Effector memory CD8-positive, alpha-beta T cell (primary cell): Measurements from ENCODE around the gene EDAR.

Source experiments
- ATAC-seq: fragments of 150-1000 bp; cut with Tn5 transposase; replicated peaks from 2 replicates; pipeline ENCODE4 v1.10.0; 2021; ENCODE audit warnings: mild to moderate bottlenecking, moderate library complexity
- DNase-seq, 3 experiments: peaks; one replicate each; pipeline ENCODE4 v3.0.0; 2021
- H3K27ac Mint-ChIP-seq, 2 donors: one replicate each; pipeline ENCODE4 v1.8.0; 2022; ENCODE audit warnings: mild to moderate bottlenecking in 2 of 2, mixed read lengths in 2 of 2, moderate library complexity in 2 of 2
- H3K27me3 Mint-ChIP-seq, 2 donors: one replicate each; pipeline ENCODE4 v1.8.0; 2022; ENCODE audit warnings: mixed read lengths in 2 of 2
- H3K36me3 Mint-ChIP-seq: one replicate; pipeline ENCODE4 v1.8.0; 2022; ENCODE audit warnings: mild to moderate bottlenecking, moderate library complexity, mixed read lengths; ENCODE audit not compliant: insufficient read depth
- H3K4me1 Mint-ChIP-seq, 2 donors: one replicate each; pipeline ENCODE4 v1.8.0; 2022; ENCODE audit warnings: low read depth in 2 of 2, mixed read lengths in 2 of 2
- H3K4me3 Mint-ChIP-seq, 2 donors: one replicate each; pipeline ENCODE4 v1.8.0; 2022; ENCODE audit warnings: mild to moderate bottlenecking in 2 of 2, mixed read lengths in 2 of 2, moderate library complexity in 2 of 2
- H3K9me3 Mint-ChIP-seq, 2 donors: one replicate each; pipeline ENCODE4 v1.8.0; 2022; ENCODE audit warnings: mixed read lengths in 2 of 2

Gene EDAR

DNA sequence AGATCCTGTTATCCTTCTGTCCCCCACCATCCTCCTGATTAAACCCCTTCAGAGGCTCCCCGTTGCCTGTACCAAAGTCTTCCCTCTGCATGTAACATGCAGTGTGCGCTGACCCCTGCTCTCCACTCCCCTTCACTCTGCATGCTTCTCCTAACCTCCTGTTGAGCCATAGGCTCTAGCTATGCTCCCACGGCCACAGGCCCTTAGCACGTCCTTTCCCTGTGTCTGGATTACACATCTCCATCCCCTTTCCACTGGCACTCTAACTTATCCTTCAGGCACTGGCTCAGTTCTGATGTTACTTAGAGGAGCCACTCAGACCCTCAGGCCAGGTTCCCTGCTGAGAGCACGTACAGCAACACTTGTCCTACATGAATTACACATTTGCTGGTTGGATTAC is 29.4 kb upstream of the EDAR start:
- DNase-seq = no peak
- Mint-ChIP-seq H3K9me3 (no peaks in the 10 kb centered on the region), H3K36me3 (no peaks in the 10 kb centered on the region), H3K4me3 (no peak overlapping the region), H3K27ac (no peak overlapping the region), H3K27me3 (peaks cover 8 to 45% of the 10 kb centered on the region in 2 donors), H3K4me1 (peaks cover 5 to 12% of the 10 kb centered on the region in 2 donors)
- ATAC-seq = no peak

DNA sequence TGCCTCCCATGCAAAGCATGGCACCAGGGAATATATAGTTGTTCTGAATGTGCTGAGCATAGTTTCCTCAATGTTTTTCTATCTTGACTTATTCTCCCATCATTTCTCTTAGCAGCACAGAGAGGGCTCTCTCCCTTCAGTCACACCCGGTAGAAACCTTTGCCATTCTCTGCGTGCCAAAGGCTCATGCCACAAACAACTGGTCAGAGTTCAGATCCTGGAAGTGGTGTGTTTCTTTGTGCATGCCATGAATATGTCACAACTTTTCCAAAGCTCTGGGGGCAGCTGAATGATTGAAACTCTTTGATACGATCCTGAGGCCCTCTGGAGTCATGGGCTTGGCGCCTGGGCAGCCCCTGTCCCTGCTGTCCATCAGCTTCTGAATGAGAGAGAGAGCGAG is 28.0 kb upstream of the EDAR start:
- Mint-ChIP-seq H3K4me3 (no peak overlapping the region), H3K27ac (no peak overlapping the region), H3K9me3 (no peaks in the 10 kb centered on the region), H3K4me1 (peaks cover 5 to 12% of the 10 kb centered on the region in 2 donors), H3K36me3 (no peaks in the 10 kb centered on the region), H3K27me3 (peaks cover 8 to 45% of the 10 kb centered on the region in 2 donors)
- no peak for ATAC-seq
- DNase-seq = no peak

DNA sequence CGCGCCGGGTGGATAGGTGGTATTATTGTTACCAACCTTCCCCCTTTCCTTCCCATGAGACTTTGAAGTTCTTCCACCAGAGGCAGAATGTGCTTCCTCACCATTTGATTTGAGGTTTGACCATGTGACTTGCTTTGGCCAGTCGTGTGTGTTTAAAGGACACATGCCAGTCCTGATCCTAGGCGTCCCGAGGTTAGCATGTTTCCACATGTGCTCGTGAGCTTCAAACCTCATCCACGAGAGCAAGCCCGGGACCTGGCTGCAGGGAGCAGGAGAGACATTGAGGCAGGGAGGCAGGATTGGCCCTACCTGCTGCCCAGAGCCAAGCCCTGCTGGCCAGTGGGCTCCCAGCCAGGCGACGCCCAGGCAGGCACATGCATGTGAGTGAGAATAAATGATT is 27.4 kb upstream of the EDAR start:
- no peaks in the 10 kb centered on the region for H3K9me3 Mint-ChIP-seq
- no peak overlapping the region for H3K4me3 Mint-ChIP-seq
- ATAC-seq (no peak), DNase-seq (no peak)
- peaks cover 5 to 12% of the 10 kb centered on the region in 2 donors for H3K4me1 Mint-ChIP-seq
- no peak overlapping the region for H3K27ac Mint-ChIP-seq
- H3K27me3 Mint-ChIP-seq = peaks cover 8 to 40% of the 10 kb centered on the region in 2 donors
- no peaks in the 10 kb centered on the region for H3K36me3 Mint-ChIP-seq

DNA sequence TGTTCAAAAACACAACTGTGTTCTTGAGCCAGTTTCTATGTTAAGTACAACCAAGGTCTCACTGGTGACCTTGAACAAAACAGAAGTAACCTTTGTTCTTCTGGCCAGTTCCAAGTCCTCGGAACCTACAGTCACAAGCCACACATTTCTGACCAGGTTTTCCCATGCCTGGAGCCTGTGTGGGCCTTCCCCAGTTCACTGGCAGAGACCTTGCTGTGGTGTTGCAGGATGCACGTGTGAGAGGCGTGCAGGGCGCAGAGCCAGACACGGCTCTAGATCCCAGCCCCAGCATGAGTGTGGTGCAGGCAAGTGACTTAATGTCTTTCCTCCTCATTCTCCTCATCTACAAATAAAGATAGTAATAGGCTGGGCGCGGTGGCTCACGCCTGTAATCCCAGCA is 25.5 kb upstream of the EDAR start:
- Mint-ChIP-seq H3K9me3 (no peaks in the 10 kb centered on the region), H3K4me1 (no peaks in the 10 kb centered on the region), H3K4me3 (no peak overlapping the region)

DNA sequence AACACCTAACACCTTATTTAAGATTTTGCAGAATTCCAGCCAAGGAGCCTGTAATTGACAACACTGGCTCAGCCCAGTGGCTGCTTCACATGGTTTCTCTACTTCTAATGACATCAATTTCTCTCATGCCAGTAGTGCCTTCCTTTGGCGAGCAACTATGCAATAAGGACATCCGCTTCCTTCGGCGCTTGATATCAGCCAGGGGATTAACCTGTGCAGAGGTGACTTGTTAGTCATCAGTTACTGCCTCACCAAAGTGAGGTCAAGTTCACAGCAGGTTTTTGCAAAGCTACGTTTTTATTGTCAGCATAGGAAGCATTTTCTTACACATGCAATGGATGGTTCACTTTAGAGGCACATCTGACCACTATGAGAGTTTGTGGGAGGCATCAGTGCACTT is 24.0 kb upstream of the EDAR start:
- no peaks in the 10 kb centered on the region for H3K9me3 Mint-ChIP-seq
- H3K36me3 Mint-ChIP-seq = no peaks in the 10 kb centered on the region
- H3K27ac Mint-ChIP-seq = no peak overlapping the region
- H3K4me3 Mint-ChIP-seq = no peak overlapping the region
- no peak for DNase-seq
- H3K27me3 Mint-ChIP-seq = peaks cover 5 to 16% of the 10 kb centered on the region in 2 donors
- no peak for ATAC-seq
- no peaks in the 10 kb centered on the region for H3K4me1 Mint-ChIP-seq

More for the DNA sequence above, 25.5 kb upstream of the EDAR start:
- Mint-ChIP-seq H3K27ac (no peak overlapping the region), H3K36me3 (no peaks in the 10 kb centered on the region), H3K27me3 (peaks cover 5 to 29% of the 10 kb centered on the region in 2 donors)
- no peak for ATAC-seq
- no peak for DNase-seq

DNA sequence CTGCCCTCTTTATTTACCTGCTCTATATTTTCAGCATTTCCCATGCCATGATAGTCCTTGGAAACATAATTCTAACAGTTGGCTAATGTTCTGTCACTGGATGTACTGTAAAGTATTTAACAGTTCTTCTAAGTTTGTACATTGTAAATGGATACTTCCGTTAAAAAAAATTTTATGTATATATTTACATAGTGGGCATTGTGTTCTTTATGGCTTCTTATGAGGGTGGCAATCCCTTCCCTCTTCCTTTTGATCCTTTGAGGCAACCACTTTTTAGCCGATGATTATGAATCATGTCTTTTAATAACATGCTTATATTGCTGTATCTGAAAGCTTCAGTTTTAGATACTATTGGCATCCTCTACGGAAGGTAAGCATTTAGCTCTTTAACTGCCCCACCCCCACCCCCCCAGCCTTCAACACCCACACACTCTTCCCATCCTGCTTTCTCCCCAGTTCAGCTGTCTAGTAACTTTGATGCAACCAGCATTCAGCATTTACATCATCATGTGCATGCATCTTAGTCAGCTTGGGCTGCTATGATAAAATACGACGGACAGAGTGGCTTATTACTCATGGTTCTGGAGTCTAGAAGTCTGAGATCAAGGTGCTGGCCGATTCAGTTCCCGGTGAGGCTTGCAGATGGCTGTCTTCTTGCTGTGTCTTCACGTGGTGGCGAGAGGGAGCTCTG is 21.0 kb upstream of the EDAR start:
- peaks cover 5 to 9% of the 10 kb centered on the region in 2 donors for H3K27me3 Mint-ChIP-seq
- H3K4me1 Mint-ChIP-seq = no peaks in the 10 kb centered on the region
- H3K4me3 Mint-ChIP-seq = no peak overlapping the region
- DNase-seq = no peak
- peaks cover 3% of the 10 kb centered on the region for H3K36me3 Mint-ChIP-seq
- no peaks in the 10 kb centered on the region for H3K9me3 Mint-ChIP-seq
- peak overlapping the region in 1 of 2 donors; percentile 11 for H3K27ac Mint-ChIP-seq
- ATAC-seq = no peak

DNA sequence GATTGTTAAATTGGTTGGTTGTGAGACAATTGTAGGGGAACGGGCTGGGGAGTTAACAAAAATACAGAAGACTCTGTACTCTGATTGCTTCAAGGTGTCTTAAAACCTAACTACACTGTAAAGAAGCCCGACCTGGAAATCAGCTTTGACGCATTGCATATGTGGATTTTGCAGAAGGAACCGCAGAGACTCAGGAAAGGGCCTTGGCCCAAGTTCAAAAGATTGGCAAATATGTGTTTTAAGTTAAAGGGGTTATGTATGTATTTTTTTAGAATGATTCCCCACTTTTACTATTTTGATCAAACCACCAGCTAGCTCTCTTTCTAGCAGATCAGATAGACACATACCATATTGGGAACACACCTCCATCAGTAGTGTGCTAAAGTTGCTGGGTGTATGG is 18.0 kb upstream of the EDAR start:
- Mint-ChIP-seq H3K36me3 (peaks cover 3% of the 10 kb centered on the region), H3K4me1 (no peaks in the 10 kb centered on the region), H3K27ac (no peak overlapping the region), H3K4me3 (no peak overlapping the region), H3K27me3 (peaks cover 5 to 16% of the 10 kb centered on the region in 2 donors), H3K9me3 (no peaks in the 10 kb centered on the region)
- no peak for ATAC-seq
- no peak for DNase-seq

DNA sequence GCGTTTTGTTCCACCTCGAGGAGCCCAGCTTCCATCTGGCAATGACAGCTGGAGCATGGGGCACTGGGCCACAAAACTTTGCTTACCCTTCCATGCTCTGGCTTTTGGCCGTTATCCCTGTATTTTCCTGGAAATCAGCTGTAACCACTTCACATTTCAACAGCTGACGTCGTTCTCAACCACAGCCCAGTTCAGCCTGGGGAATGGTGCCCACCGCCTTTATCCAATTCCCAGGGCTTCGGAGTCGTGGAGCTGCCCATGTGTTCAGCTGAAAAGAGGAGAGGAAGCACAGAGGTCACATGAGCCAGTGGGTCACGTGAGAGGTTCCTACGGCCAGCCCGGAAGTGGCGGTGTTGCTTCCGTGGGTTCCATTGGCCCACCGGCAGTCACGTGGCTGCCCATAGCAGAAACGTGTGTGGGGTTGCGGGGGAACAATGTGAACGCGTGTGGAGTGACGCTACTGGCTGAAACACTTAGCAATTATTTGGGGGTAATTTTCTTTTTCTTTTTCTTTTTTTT is 16.7 kb upstream of the EDAR start:
- Mint-ChIP-seq H3K27me3 (peaks cover 3 to 12% of the 10 kb centered on the region in 2 donors), H3K4me3 (no peak overlapping the region), H3K4me1 (no peaks in the 10 kb centered on the region), H3K27ac (no peak overlapping the region), H3K36me3 (peaks cover 3% of the 10 kb centered on the region), H3K9me3 (no peaks in the 10 kb centered on the region)
- no peak for DNase-seq
- no peak for ATAC-seq

DNA sequence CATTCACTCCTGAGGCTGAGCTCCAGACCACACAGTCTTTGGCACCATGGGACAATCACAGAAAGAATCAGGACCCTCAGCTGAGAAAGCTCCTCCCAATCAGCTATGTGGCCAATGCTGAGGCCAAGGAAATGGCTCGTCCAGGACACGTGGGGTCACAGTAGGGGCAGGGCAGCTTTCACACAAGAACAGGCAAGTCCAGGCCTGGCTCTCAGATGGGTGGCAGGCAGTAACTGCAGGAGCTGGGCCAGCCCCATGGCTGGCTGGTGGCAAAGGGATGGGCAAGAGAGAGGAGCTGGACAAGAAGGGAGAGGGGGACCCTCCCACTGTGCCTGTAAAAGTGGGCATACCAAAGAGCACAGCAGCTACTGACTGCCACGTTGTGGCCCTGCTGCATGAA is 12.2 kb upstream of the EDAR start:
- DNase-seq (no peak), ATAC-seq (no peak)
- Mint-ChIP-seq H3K27me3 (peaks cover 0 to 8% of the 10 kb centered on the region in 2 donors), H3K27ac (no peak overlapping the region), H3K36me3 (no peaks in the 10 kb centered on the region), H3K9me3 (no peaks in the 10 kb centered on the region), H3K4me3 (no peak overlapping the region), H3K4me1 (peaks cover 0 to 3% of the 10 kb centered on the region in 2 donors)

DNA sequence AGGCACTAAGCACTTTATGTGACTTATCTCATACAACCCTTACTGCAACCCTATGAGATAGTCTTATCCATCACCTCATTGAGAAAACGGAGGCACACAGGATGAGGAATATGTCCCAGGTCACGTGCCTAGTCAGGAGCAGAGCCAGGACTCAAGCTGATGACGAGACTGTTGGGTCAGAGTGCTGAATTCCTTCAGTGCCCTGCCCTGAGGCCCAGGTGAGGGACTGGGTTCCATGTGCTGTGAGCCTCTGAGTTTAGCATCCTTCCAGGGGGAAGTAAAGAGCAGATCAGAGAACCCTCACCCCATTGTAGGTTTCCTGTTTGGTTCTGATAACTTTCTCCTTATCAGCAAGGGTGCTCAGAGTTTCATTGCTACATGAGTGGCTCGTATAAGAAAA is 11.7 kb upstream of the EDAR start:
- peaks cover 0 to 3% of the 10 kb centered on the region in 2 donors for H3K4me1 Mint-ChIP-seq
- no peak overlapping the region for H3K4me3 Mint-ChIP-seq
- ATAC-seq (no peak), DNase-seq (no peak)
- H3K27me3 Mint-ChIP-seq = peaks cover 0 to 8% of the 10 kb centered on the region in 2 donors
- H3K9me3 Mint-ChIP-seq = no peaks in the 10 kb centered on the region
- no peak overlapping the region for H3K27ac Mint-ChIP-seq
- H3K36me3 Mint-ChIP-seq = no peaks in the 10 kb centered on the region

DNA sequence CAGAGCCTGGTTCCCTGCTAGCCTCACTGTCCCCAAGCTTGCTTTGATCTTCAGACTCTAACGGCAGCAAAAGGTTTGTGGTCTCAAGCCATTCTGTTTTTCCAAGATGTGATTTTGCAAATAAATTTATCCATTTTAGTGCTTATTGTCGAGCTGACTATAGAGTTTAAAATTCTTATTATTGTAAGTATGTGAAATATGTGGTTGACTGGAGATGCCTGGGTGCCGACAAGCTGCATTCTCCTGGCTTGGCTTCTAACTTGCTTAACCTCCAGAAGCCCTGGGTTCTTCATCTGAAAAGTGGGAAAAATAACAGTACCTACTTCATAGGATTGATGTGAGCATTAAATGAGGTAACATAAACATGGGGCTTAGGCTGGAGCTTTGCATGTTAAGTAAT is 9.9 kb upstream of the EDAR start:
- Mint-ChIP-seq H3K4me1 (peaks cover 0 to 3% of the 10 kb centered on the region in 2 donors), H3K27me3 (peaks cover 0 to 8% of the 10 kb centered on the region in 2 donors), H3K9me3 (no peaks in the 10 kb centered on the region), H3K27ac (no peak overlapping the region), H3K36me3 (no peaks in the 10 kb centered on the region), H3K4me3 (no peak overlapping the region)
- no peak for ATAC-seq
- DNase-seq = no peak

DNA sequence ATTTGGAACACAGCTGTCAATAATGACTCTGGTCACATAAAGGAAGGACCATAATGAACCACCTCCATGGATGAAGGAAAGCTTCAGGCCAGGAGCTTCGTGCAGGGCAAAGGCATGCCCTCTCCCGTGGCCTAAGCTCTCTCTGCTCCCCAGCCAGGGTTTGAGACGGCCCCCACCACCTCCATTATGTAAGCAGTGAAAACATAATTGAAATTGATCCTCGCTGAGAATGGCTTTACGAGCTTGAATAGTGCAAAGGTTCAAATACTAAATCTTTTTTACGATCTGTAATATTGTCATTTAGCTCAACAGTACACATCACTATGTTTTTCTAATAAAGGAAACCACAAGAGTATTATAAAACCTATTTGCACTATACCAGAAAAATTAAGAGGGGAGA is 5.2 kb upstream of the EDAR start:
- ATAC-seq = no peak
- DNase-seq = no peak
- no peak overlapping the region for H3K27ac Mint-ChIP-seq
- H3K27me3 Mint-ChIP-seq = peaks cover 7 to 8% of the 10 kb centered on the region in 2 donors
- H3K36me3 Mint-ChIP-seq = no peaks in the 10 kb centered on the region
- H3K4me3 Mint-ChIP-seq = no peak overlapping the region
- H3K4me1 Mint-ChIP-seq = peaks cover 2 to 3% of the 10 kb centered on the region in 2 donors
- H3K9me3 Mint-ChIP-seq = no peaks in the 10 kb centered on the region

DNA sequence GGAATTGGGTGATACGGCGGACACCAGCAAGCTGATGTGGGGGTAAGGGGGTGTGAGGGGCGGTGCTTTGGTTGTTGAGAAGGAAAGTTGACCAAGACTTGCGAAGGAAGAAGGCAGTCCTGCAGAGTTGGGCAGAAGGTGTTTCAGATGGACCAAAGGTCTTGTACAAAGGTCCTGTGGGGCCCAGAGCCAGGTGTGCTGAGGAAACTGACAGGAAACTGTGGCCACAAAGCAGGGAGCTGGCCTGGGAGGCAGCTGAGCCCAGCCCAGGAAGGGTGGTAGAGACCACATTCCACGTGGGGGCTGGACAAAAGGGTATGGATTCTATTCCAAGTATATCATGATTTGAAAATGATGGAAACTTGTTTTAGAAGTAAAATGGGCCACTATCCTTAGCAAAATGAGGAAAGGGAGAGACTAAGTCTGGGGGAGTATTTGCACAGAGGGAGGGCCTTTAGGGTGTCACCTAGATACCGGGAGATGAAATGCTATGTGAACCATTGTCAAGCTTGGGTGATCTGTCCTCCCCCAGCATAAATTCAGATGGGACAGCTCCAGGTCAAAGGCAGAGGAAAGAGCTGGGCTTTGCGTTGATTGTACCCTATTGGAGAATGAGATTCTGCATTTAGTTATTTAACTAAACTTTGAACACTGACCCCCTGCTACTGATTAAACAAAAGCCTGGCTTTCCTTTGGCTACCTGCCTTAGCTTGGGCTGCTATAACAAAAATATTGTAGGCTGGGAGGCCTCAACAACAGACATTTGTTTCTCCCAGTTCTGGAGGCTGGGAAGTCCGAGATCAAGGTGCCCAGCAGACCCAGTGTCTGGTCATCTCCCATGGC is 4.3 kb upstream of the EDAR start:
- DNase-seq (no peak), ATAC-seq (no peak)
- Mint-ChIP-seq H3K4me1 (peaks cover under 1 to 5% of the 10 kb centered on the region in 2 donors), H3K27ac (no peak overlapping the region), H3K4me3 (no peak overlapping the region), H3K36me3 (no peaks in the 10 kb centered on the region), H3K9me3 (no peaks in the 10 kb centered on the region), H3K27me3 (peaks cover 14 to 17% of the 10 kb centered on the region in 2 donors)
